SK-N-MC (cell line): ENCODE measurements around the gene DOCK8.

Experiments
- EZH2 ChIP-seq: fragments of 200-600 bp; sonication (generic); IDR thresholded peaks from one replicate; pipeline ENCODE4 v1.6.1; 2017; ENCODE audit warnings: antibody characterized with exemption
- FOXP2 ChIP-seq: optimal IDR thresholded peaks from 2 replicates; pipeline ENCODE3; 2011; ENCODE audit warnings: mild to moderate bottlenecking, moderate library complexity; ENCODE audit not compliant: insufficient read depth; ENCODE audit errors: extremely low read length, control extremely low read depth
- POLR2AphosphoS5 ChIP-seq: IDR thresholded peaks from 2 replicates; pipeline ENCODE4 v1.6.1; 2012; ENCODE audit warnings: mild to moderate bottlenecking, low read depth, low read length, borderline replicate concordance

DNA sequence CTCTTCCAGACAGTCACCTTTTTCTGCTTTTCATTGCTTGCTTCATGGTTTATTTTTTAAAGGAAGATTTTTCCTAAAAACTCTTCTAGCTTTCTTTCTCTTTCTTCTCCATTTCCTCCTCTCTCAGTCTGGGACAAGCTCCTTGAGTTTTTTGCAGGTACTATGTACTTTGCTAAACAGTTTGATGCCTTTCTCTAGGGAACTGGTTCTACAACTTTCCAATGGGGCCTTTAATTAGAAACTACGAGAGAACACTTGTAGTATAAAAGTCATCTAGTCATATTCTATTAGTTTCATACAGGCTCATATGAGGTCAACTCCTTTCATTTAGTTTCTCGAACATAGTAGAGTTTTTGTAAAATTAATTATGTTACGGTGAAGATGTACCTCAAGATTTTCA lies 189.6 kb downstream of the DOCK8 start:
- no peak for TF ChIP-seq EZH2
- TF ChIP-seq POLR2AphosphoS5, result no peak
- no peak for TF ChIP-seq FOXP2
